PC-3 (cell line): ENCODE results near the gene CCL21. TPM values are rescaled to one million over a fixed set of nuclear protein-coding genes. Genes with fewer than 3 reads are reported as not detected.

Source experiments
- ATAC-seq: fragments of 200-7000 bp; cut with Tn5 transposase; 2 replicates; pipeline ENCODE4 v1.9.1; 2020; ENCODE audit warnings: mild to moderate bottlenecking, moderate library complexity
- BruUV-seq: library from RNA; stranded (reverse); fragments of 400-500 nt; replicated peaks from 2 replicates; lab custom pipeline; 2021; lab: Mats Ljungman, UMichigan
- CTCF ChIA-PET: fragments of 300-600 bp; sonication (Branson Sonifier 250); formaldehyde crosslinking; loops from one replicate; lab custom pipeline; 2022; ENCODE audit warnings: antibody characterized with exemption; lab: Charles Lee
- POLR2A ChIA-PET: fragments of 300-600 bp; sonication (Branson Sonifier 250); formaldehyde crosslinking; loops from one replicate; lab custom pipeline; 2022; ENCODE audit warnings: antibody characterized with exemption; ENCODE audit not compliant: unreplicated experiment; lab: Charles Lee
- DNase-seq: peaks from one replicate; pipeline ENCODE4 v3.0.0-alpha.2; 2015
- H2AFZ ChIP-seq: fragments of 300-600 bp; sonication (generic); 2 replicates; pipeline ENCODE4 v1.6.0; 2016; ENCODE audit warnings: antibody characterized with exemption, low read length
- H3F3A ChIP-seq: fragments of 300-600 bp; sonication (generic); one replicate; pipeline ENCODE4 v1.6.0; 2017; ENCODE audit warnings: antibody characterized with exemption, low read length, control low read depth, mild to moderate bottlenecking; ENCODE audit not compliant: unreplicated experiment
- H3K27ac ChIP-seq: fragments of 300-600 bp; sonication (generic); 2 replicates; pipeline ENCODE4 v1.5.1; 2016; ENCODE audit warnings: mild to moderate bottlenecking, low read length
- H3K27me3 ChIP-seq: fragments of 300-600 bp; sonication (generic); 2 replicates; pipeline ENCODE4 v1.6.1; 2016; ENCODE audit warnings: low read length, mixed read lengths
- H3K36me3 ChIP-seq: fragments of 300-600 bp; sonication (generic); 2 replicates; pipeline ENCODE4 v1.6.1; 2016; ENCODE audit warnings: low read depth, mixed run types, low read length, mixed read lengths
- H3K4me1 ChIP-seq: fragments of 300-600 bp; sonication (generic); 2 replicates; pipeline ENCODE4 v1.5.1; 2016; ENCODE audit warnings: low read length; ENCODE audit not compliant: insufficient read depth
- H3K4me2 ChIP-seq: fragments of 300-600 bp; sonication (generic); 2 replicates; pipeline ENCODE4 v1.6.0; 2016; ENCODE audit warnings: low read length
- H3K4me3 ChIP-seq: fragments of 300-600 bp; sonication (generic); 2 replicates; pipeline ENCODE4 v1.5.1; 2016; ENCODE audit warnings: mild to moderate bottlenecking, low read length, mixed read lengths
- H3K79me2 ChIP-seq: fragments of 300-600 bp; sonication (generic); 2 replicates; pipeline ENCODE4 v1.6.1; 2017; ENCODE audit warnings: low read length, mixed read lengths
- H3K9ac ChIP-seq: fragments of 300-600 bp; sonication (generic); 2 replicates; pipeline ENCODE4 v1.6.0; 2016; ENCODE audit warnings: mild to moderate bottlenecking, low read length
- H3K9me2 ChIP-seq: fragments of 300-600 bp; sonication (generic); replicated peaks from 2 replicates; pipeline ENCODE4 v1.6.1; 2016; ENCODE audit warnings: mixed run types, low read length, mixed read lengths
- H3K9me3 ChIP-seq: fragments of 300-600 bp; sonication (generic); 2 replicates; pipeline ENCODE4 v1.6.1; 2016; ENCODE audit warnings: low read length, mixed read lengths
- H4K20me1 ChIP-seq: fragments of 300-600 bp; sonication (generic); 2 replicates; pipeline ENCODE4 v1.6.1; 2016; ENCODE audit warnings: low read length, mixed read lengths
- CTCF ChIP-seq: fragments of 300-600 bp; sonication (generic); conservative IDR thresholded peaks from 2 replicates; pipeline ENCODE4 v1.5.1; 2017; ENCODE audit warnings: antibody characterized with exemption, low read depth, mild to moderate bottlenecking, low read length
- EZH2 ChIP-seq: fragments of 300-600 bp; sonication (generic); IDR thresholded peaks from one replicate; pipeline ENCODE4 v1.6.1; 2017; ENCODE audit warnings: antibody characterized with exemption, mild to moderate bottlenecking, low read length; ENCODE audit not compliant: unreplicated experiment
- EZH2phosphoT487 ChIP-seq: fragments of 300-600 bp; sonication (generic); IDR thresholded peaks from 2 replicates; pipeline ENCODE4 v1.6.1; 2018; ENCODE audit warnings: mild to moderate bottlenecking, antibody characterized with exemption, low read length, borderline replicate concordance
- intact Hi-C: fragments of 100-400 bp; cut with micrococcal nuclease; formaldehyde crosslinking; loops from 2 replicates; pipeline ENCODE4 v1.9.0; 2023
- total RNA-seq: library from RNA; depleted of rRNA; stranded (reverse); fragments of >200 nt; gene quantifications from 2 replicates; pipeline ENCODE4 v1.2.3, GENCODE V29; 2014

CCL21 gene
- total RNA-seq, 1 experiment from 2014 or later, result not detected

GRCh38 chr9:34665067-34665380 lies 44.9 kb downstream of the CCL21 start:
- Histone ChIP-seq H3K4me3 (peak overlapping the region; percentile 57), H3K36me3 (no peaks in the 10 kb centered on the region), H3K9me2 (no peaks in the 10 kb centered on the region), H3K9ac (no peak overlapping the region), H3K4me1 (peaks cover 3% of the 10 kb centered on the region), H3K27me3 (no peaks in the 10 kb centered on the region), H2AFZ (peak overlapping the region; percentile 64; the same call in 1 of the 2 replicates), H3K4me2 (peak overlapping the region; percentile 97), H3K27ac (no peak overlapping the region), H3K9me3 (no peaks in the 10 kb centered on the region), H3F3A (no peaks in the 10 kb centered on the region), H3K79me2 (no peaks in the 10 kb centered on the region), H4K20me1 (no peaks in the 10 kb centered on the region)
- TF ChIP-seq EZH2 (no peak), CTCF (no peak), EZH2phosphoT487 (no peak)
- ChIA-PET CTCF (interaction anchor here (0.5 kb wide), 1 partner anchor 82 kb away, joined by 3 read pairs; no protein-coding TSS in a partner anchor), POLR2A (interaction anchor here (1.2 kb wide), 1 partner anchor 13 kb away, joined by 5 read pairs; the partner anchor contains the start of gene IL11RA)
- no peak for DNase-seq
- BruUV-seq, result no TSS peak
- intact Hi-C loops, result no loop called here
- peak; percentile 4; the same call in 1 of the 2 replicates for ATAC-seq

- Histone ChIP-seq H3K79me2 (no peaks in the 10 kb centered on the region), H3K27ac (no peak overlapping the region), H3K9me3 (no peaks in the 10 kb centered on the region), H3K27me3 (no peaks in the 10 kb centered on the region), H3K4me2 (peak overlapping the region; percentile 97), H3K9ac (no peak overlapping the region), H3K36me3 (no peaks in the 10 kb centered on the region), H4K20me1 (no peaks in the 10 kb centered on the region), H2AFZ (peak overlapping the region; percentile 64), H3K4me3 (peak overlapping the region; percentile 57), H3K4me1 (peaks cover 3% of the 10 kb centered on the region), H3K9me2 (no peaks in the 10 kb centered on the region), H3F3A (no peaks in the 10 kb centered on the region)
- intact Hi-C loops, result no loop called here
- ATAC-seq (peak; percentile 62), DNase-seq (peak; percentile 65)
- POLR2A ChIA-PET, result interaction anchor here (1.2 kb wide), 1 partner anchor 13 kb away, joined by 5 read pairs; the partner anchor contains the start of gene IL11RA
- CTCF ChIA-PET, result interaction anchor here (0.5 kb wide), 1 partner anchor 83 kb away, joined by 3 read pairs; no protein-coding TSS in a partner anchor
- TF ChIP-seq EZH2phosphoT487 (no peak), CTCF (peak; percentile 80)
- BruUV-seq, result TSS peak; percentile 44
Observed at GRCh38 chr9:34664281-34665066, 45.5 kb downstream of the CCL21 start.

GRCh38 chr9:34663303-34663605 lies 46.7 kb downstream of the CCL21 start:
- no peak for DNase-seq
- ATAC-seq, result no peak
- H3K4me1 ChIP-seq, result peaks cover 6% of the 10 kb centered on the region
- TF ChIP-seq EZH2 (no peak), EZH2phosphoT487 (no peak)
- H4K20me1 ChIP-seq, result no peaks in the 10 kb centered on the region
- no peaks in the 10 kb centered on the region for H3K36me3 ChIP-seq
- BruUV-seq, result no TSS peak
- H3K27me3 ChIP-seq, result no peaks in the 10 kb centered on the region
- H3K27ac ChIP-seq, result no peak overlapping the region
- no peaks in the 10 kb centered on the region for H3K9me2 ChIP-seq
- CTCF ChIA-PET, result interaction anchor here (0.6 kb wide), 1 partner anchor 16 kb away, joined by 3 read pairs; no protein-coding TSS in a partner anchor
- no peak overlapping the region for H3K9ac ChIP-seq
- POLR2A ChIA-PET, result interaction anchor here (0.5 kb wide), 1 partner anchor 440 kb away, joined by 10 read pairs; no protein-coding TSS in a partner anchor
- H3K4me3 ChIP-seq, result no peak overlapping the region
- no peaks in the 10 kb centered on the region for H3K79me2 ChIP-seq
- H2AFZ ChIP-seq, result no peak overlapping the region
- H3K4me2 ChIP-seq, result no peak overlapping the region
- intact Hi-C loops, result no loop called here
- no peaks in the 10 kb centered on the region for H3K9me3 ChIP-seq
- no peaks in the 10 kb centered on the region for H3F3A ChIP-seq
